ENCODE data around the gene ATXN7.

The ATXN7 gene

GRCh38 chr3:63905731-63906620 is 42.3 kb downstream of the ATXN7 start:
- no peak for DNase-seq (ENCODE audit: low spot score)

- no peak for DNase-seq (ENCODE audit: low spot score)
These were observed 44.5 kb downstream of the ATXN7 start for GRCh38 chr3:63908081-63908736.

- no peak for DNase-seq (ENCODE audit: low spot score)
These were observed 45.1 kb downstream of the ATXN7 start for GRCh38 chr3:63908776-63909175.

- no peak for DNase-seq (ENCODE audit: low spot score)
These were observed 45.8 kb downstream of the ATXN7 start for GRCh38 chr3:63909431-63909830.

GRCh38 chr3:63910001-63910400 is 46.3 kb downstream of the ATXN7 start:
- no peak for DNase-seq (ENCODE audit: low spot score)

- no peak for DNase-seq (ENCODE audit: low spot score)
These were observed 47.2 kb downstream of the ATXN7 start for GRCh38 chr3:63910891-63911290.

GRCh38 chr3:63911509-63911872 is 47.8 kb downstream of the ATXN7 start:
- DNase-seq (ENCODE audit: low spot score), result no peak

- DNase-seq (ENCODE audit: low spot score), result peak; percentile 83
These were observed 48.5 kb downstream of the ATXN7 start, which contains the start of gene SCAANT1 for GRCh38 chr3:63911873-63912767. TSS of gene SCAANT1 (minus strand) at chr3:63912383.

GRCh38 chr3:63912768-63913588 is 49.3 kb downstream of the ATXN7 start:
- peak; percentile 38 for DNase-seq (ENCODE audit: low spot score)

- no peak for DNase-seq (ENCODE audit: low spot score)
These were observed 50.6 kb downstream of the ATXN7 start for GRCh38 chr3:63914312-63914711.

- DNase-seq (ENCODE audit: low spot score), result no peak
These were observed 54.7 kb downstream of the ATXN7 start for GRCh38 chr3:63918321-63918720.

- DNase-seq (ENCODE audit: low spot score), result no peak
These were observed 56.3 kb downstream of the ATXN7 start for GRCh38 chr3:63920001-63920400.

GRCh38 chr3:63921741-63922482 is 58.2 kb downstream of the ATXN7 start:
- DNase-seq (ENCODE audit: low spot score), result peak; percentile 47

- no peak for DNase-seq (ENCODE audit: low spot score)
These were observed 59.0 kb downstream of the ATXN7 start for GRCh38 chr3:63922491-63923199.

- no peak for DNase-seq (ENCODE audit: low spot score)
These were observed 62.6 kb downstream of the ATXN7 start for GRCh38 chr3:63926309-63926708.

GRCh38 chr3:63927422-63928280 is 64.0 kb downstream of the ATXN7 start:
- DNase-seq (ENCODE audit: low spot score), result peak; percentile 42

- no peak for DNase-seq (ENCODE audit: low spot score)
These were observed 67.6 kb downstream of the ATXN7 start for GRCh38 chr3:63931290-63931689.

- no peak for DNase-seq (ENCODE audit: low spot score)
These were observed 69.0 kb downstream of the ATXN7 start for GRCh38 chr3:63932509-63933212.

Data from globus pallidus (tissue), 1 donor.